IPS-11a (cell line): ENCODE results near the gene SLC16A5.
"Not testable (repeated sequence)": the region's sequence is repeated elsewhere in the genome, so short reads cannot be mapped to it uniquely, and the experiment has no call there.

Source experiments
- H3K4me3 ChIP-seq: one replicate; pipeline ENCODE4 v1.5.1; 2013; ENCODE audit warnings: low read depth, low read length, control low read depth

The SLC16A5 gene

GRCh38 chr17:75087558-75088453 is at the start of gene SLC16A5:
Gene SLC16A5 (plus strand): TSS chr17:75087954. CDS start chr17:75093637, 5,683 bp downstream.
- H3K4me3 ChIP-seq: peak within 1 kb of the TSS; percentile 55

GRCh38 chr17:75039238-75039637 is 48.5 kb upstream of the SLC16A5 start:
- H3K4me3 ChIP-seq: no peak overlapping the region

DNA sequence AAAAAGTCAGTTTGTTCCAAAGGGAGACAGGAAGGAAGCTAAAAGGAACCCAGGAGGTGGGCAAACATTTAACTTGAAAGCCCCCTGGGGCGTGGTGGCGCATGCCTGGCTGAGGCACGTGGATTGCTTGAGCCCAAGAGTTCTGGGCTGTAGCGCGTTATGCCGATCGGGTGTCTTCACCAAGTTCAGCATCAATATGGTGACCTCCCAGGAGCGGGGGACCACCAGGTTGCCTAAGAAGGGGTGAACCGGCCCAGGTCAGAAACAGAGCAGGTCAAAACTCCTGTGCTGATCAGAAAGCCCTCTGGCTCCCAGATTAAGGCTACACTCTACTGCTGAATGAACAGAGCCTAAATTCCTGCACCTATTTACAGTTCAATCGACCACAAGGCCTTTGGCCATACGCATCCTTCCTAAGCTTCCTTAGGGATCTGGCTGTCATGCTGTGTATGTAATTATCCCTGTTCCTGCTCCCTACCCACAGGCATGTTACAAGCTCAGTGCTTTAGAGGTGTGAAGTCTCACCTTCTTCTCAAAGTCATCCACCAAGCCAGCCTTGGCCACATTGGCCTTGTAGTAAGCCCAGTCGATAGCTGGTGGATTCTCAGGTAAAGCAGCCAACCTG is 46.0 kb upstream of the SLC16A5 start:
- H3K4me3 ChIP-seq: no peak overlapping the region

- H3K4me3 ChIP-seq: not testable (repeated sequence)
These were observed 44.0 kb upstream of the SLC16A5 start for GRCh38 chr17:75043789-75044188.

GRCh38 chr17:75044716-75045115 is 43.0 kb upstream of the SLC16A5 start:
- H3K4me3 ChIP-seq: no peak overlapping the region

DNA sequence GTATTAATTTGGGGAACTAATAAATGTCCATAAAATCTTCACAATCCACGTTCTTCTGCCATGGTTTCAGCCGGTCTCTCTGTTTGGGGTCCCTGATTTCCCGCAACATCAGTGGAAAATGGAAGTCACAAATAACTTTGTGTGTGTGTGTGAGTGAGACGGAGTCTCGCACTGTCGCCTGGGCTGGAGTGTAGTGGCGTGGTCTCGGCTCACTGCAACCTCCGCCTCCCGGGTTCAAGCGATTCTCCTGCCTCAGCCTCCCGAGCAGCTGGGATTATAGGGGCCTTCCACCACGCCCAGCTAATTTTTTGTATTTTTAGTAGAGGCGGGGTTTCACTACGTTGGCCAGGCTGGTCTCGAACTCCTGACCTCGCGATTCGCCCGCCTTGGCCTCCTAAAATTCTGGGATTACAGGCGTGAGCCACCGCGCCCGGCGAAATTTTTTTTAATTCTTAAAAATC is 41.8 kb upstream of the SLC16A5 start:
- peak overlapping the region; percentile 98 for H3K4me3 ChIP-seq

DNA sequence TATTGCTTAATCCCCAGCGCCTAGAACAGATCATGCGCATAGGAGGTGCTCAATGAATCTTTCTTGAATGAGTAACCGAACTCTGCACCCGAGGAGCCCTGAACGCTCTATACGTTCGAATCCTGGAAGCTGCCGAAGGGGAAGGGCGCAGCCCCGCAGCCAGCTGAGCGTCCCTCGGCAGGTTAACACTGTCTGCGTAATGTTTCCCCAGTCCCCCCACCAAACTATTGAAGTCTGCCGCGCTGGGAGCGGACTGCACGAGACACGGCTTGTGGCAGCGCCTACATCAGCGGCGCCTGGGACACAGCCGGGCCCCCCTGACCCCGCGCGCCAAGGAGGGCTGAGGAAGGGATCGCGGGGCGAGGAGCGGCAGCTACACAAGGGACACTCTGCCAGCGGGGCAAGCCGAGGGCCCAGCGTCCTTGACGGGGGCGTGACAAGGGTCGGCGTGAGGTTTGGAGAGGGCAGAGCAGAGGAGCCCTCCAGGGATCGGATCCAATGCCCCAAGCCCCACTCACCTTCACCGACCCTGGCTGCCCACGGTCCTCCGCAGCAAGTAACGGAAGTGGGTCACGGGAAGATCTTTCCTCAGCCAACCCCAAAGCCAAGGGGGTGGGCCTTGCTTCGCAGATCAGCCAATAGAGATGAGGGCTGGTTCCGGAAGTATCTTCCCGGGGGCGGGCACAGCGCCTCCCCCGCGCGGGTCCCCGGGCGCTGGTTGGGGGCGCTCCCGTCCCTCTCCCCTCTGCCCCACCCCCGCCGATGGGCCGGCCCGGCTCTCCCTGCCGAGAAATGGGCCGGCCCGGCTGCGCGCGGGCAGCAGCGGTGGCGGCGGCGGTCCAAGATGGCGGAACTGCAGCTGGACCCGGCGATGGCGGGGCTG is 41.1 kb upstream of the SLC16A5 start, which contains the start of the genes ATP5PD and KCTD2:
ATP5PD (minus strand) TSS at position 563 of the 883 bp plus-strand sequence. CDS start 4,319 bp downstream, outside the sequence.
KCTD2 (plus strand) TSS at position 819 of the 883 bp plus-strand sequence; CDS start at position 845, 26 bp downstream.
- peak within 1 kb of the TSS; percentile 98 for H3K4me3 ChIP-seq

- peak overlapping the region; percentile 86 for H3K4me3 ChIP-seq
These were observed 40.2 kb upstream of the SLC16A5 start for GRCh38 chr17:75047398-75048098.

- H3K4me3 ChIP-seq: peak overlapping the region; percentile 86
These were observed 39.4 kb upstream of the SLC16A5 start for GRCh38 chr17:75048249-75048878.

DNA sequence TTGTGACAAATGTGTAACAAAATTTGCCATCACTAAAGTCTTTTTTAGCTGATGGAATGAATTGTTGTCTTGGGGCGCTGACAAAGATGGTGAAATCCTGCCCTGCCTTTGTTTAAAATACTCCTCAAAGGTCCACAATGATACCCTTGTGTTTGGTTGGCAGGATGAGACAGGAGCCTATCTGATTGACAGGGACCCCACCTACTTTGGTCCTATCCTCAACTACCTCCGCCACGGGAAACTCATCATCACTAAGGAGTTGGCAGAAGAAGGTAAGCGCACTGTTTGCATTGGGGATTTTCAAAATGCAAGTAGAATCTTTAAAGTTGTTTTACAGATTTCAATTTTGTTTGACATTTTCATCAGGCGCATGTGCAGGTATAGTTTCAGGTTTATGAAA is 38.7 kb upstream of the SLC16A5 start:
- H3K4me3 ChIP-seq: no peak overlapping the region

GRCh38 chr17:75049706-75050105 is 38.0 kb upstream of the SLC16A5 start:
- H3K4me3 ChIP-seq: no peak overlapping the region

DNA sequence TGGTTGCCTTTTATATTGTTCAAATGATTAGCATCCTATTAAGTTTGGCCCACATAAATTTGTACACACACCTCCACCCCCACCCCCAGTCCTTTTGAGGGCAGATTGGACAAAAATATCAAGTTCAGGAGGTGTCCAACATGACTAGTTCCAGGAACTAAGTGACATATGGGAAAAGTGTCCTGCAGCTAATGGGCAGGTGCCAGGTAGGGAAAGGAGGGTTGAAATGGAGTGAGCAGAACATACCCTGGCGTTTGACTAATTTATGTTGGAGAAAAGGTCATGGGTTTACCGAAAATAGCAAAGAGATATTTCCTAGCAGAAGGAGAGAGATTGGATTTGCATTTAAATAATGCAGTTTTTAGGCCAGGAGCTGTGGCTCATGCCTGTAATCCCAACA is 35.8 kb upstream of the SLC16A5 start:
- no peak overlapping the region for H3K4me3 ChIP-seq

GRCh38 chr17:75059369-75060345 is 28.1 kb upstream of the SLC16A5 start:
- no peak overlapping the region for H3K4me3 ChIP-seq

- H3K4me3 ChIP-seq: no peak overlapping the region
These were observed 27.2 kb upstream of the SLC16A5 start for GRCh38 chr17:75060434-75061054.

GRCh38 chr17:75061055-75061438 is 26.7 kb upstream of the SLC16A5 start:
- no peak overlapping the region for H3K4me3 ChIP-seq

GRCh38 chr17:75061618-75062017 is 26.1 kb upstream of the SLC16A5 start:
- no peak overlapping the region for H3K4me3 ChIP-seq

- H3K4me3 ChIP-seq: no peak overlapping the region
These were observed 24.6 kb upstream of the SLC16A5 start for GRCh38 chr17:75063201-75063600.

DNA sequence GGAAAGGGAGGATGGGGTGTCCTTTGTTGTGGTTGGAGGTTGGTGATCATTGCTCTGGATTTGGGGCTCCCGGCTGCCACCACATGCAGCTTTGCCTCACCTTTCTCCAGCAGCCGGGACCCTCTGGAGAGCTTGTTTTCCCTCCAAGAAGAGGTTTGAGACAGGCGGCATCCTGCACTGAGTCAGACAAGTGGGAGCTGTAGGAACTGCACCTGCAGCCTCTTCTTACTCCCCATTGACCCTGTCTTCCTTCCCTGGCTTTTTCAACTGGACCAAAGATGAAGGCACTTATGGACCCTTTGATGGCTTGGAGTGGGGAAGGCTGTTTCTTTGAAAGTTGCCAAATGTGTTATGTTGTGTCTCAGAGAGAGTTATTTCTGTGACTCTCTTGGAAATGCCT is 24.1 kb upstream of the SLC16A5 start:
- no peak overlapping the region for H3K4me3 ChIP-seq
